H1 (cell line): Measurements from ENCODE around the gene KRTAP1-3. TPM values are rescaled to one million over a fixed set of nuclear protein-coding genes. Genes with fewer than 3 reads are reported as not detected.

Source experiments
- CTCF ChIA-PET: fragments of 300-600 bp; sonication (Branson Sonifier 250); formaldehyde crosslinking; loops from one replicate; lab custom pipeline; 2021; ENCODE audit not compliant: partially characterized antibody; lab: Charles Lee
- POLR2A ChIA-PET: fragments of 300-600 bp; sonication (Branson Sonifier 250); formaldehyde crosslinking; loops from one replicate; lab custom pipeline; 2021; ENCODE audit warnings: inconsistent platforms; ENCODE audit not compliant: partially characterized antibody; lab: Charles Lee
- DNase-seq, 2 experiments: peaks; one replicate each; pipeline versions ENCODE4 v3.0.0 to v3.0.0-alpha.2; 2010 to 2022; ENCODE audit warnings: low spot score in 2 of 2, low read depth in 1 of 2, mixed read lengths in 1 of 2
- FAIRE-seq: peaks from 2 replicates; lab custom pipeline; 2011; peaks lifted over from hg19 to GRCh38; lab: Jason Lieb, UNC
- H2AFZ ChIP-seq: 2 replicates; pipeline ENCODE4 v1.8.1; 2012; ENCODE audit warnings: low read length, inconsistent platforms
- H2AK5ac ChIP-seq: 2 replicates; pipeline ENCODE4 v1.6.1; 2013; ENCODE audit warnings: low read depth, low read length
- H2BK120ac ChIP-seq: replicated peaks from 2 replicates; pipeline ENCODE3; 2013; ENCODE audit warnings: low read depth, low read length, inconsistent platforms
- H2BK12ac ChIP-seq: 2 replicates; pipeline ENCODE4 v1.6.1; 2013; ENCODE audit warnings: low read depth, low read length
- H2BK15ac ChIP-seq: 2 replicates; pipeline ENCODE4 v1.6.1; 2013; ENCODE audit warnings: low read length
- H2BK20ac ChIP-seq: 2 replicates; pipeline ENCODE4 v1.6.1; 2013; ENCODE audit warnings: low read length
- H2BK5ac ChIP-seq: 2 replicates; pipeline ENCODE4 v1.6.1; 2013; ENCODE audit warnings: low read depth, low read length
- H3K14ac ChIP-seq: 2 replicates; pipeline ENCODE4 v1.6.1; 2013; ENCODE audit warnings: inconsistent platforms; ENCODE audit not compliant: insufficient read length
- H3K18ac ChIP-seq: 2 replicates; pipeline ENCODE4 v1.6.1; 2013; ENCODE audit warnings: low read length; ENCODE audit errors: extremely low read depth
- H3K23ac ChIP-seq: 2 replicates; pipeline ENCODE4 v1.6.1; 2013; ENCODE audit warnings: inconsistent platforms; ENCODE audit not compliant: insufficient read length
- H3K23me2 ChIP-seq: 2 replicates; pipeline ENCODE4 v1.6.1; 2013; ENCODE audit warnings: low read depth, low read length
- H3K27ac ChIP-seq: 2 replicates; pipeline ENCODE4 v1.6.1; 2011; ENCODE audit warnings: low read depth, low read length, inconsistent platforms
- H3K27me3 ChIP-seq, 4 experiments: replicated peaks in 1 of 4; 1 replicate in 1 of 4; 2 replicates in 3 of 4; pipeline versions ENCODE4 v1.6.1 to v1.8.1; 2011 to 2013; ENCODE audit warnings: low read length in 3 of 4, mild to moderate bottlenecking in 3 of 4, inconsistent platforms in 2 of 4, mixed read lengths in 2 of 4, moderate library complexity in 1 of 4; ENCODE audit not compliant: control insufficient read depth in 3 of 4, insufficient read depth in 3 of 4; ENCODE audit errors: extremely low read depth in 1 of 4
- H3K36me3 ChIP-seq, 4 experiments: 2 replicates each; pipeline versions ENCODE4 v1.6.1 to v1.8.1; 2011 to 2013; ENCODE audit warnings: mild to moderate bottlenecking in 4 of 4, low read length in 3 of 4, moderate library complexity in 2 of 4, control low read depth in 1 of 4, inconsistent platforms in 1 of 4; ENCODE audit not compliant: insufficient read depth in 4 of 4, control insufficient read depth in 2 of 4
- H3K4ac ChIP-seq: replicated peaks from 2 replicates; pipeline ENCODE3; 2013; ENCODE audit warnings: low read length, low read depth, mixed read lengths, inconsistent platforms; ENCODE audit not compliant: insufficient read length
- H3K4me1 ChIP-seq, 4 experiments: replicated peaks in 1 of 4; 1 replicate in 1 of 4; 2 replicates in 3 of 4; pipeline versions ENCODE4 v1.6.1 to v1.8.1; 2011 to 2013; ENCODE audit warnings: low read length in 3 of 4, inconsistent platforms in 2 of 4, mixed read lengths in 1 of 4; ENCODE audit not compliant: insufficient read depth in 4 of 4, control insufficient read depth in 3 of 4
- H3K4me2 ChIP-seq, 2 experiments: 2 replicates each; pipeline versions ENCODE4 v1.6.1 to v1.8.1; 2011 to 2013; ENCODE audit warnings: low read depth in 2 of 2, low read length in 2 of 2, control low read depth in 1 of 2, inconsistent platforms in 1 of 2, mild to moderate bottlenecking in 1 of 2; ENCODE audit not compliant: insufficient read depth in 1 of 2
- H3K4me3 ChIP-seq, 4 experiments: fragments of 200-600, 300-600 bp in 1 of 4; sonication (generic), shearing (Covaris generic), sonication (Bioruptor Twin) in 1 of 4; 2 replicates each; pipeline versions ENCODE4 v1.5.1 to v1.8.1; 2011 to 2016; ENCODE audit warnings: low read length in 4 of 4, low read depth in 3 of 4, control low read depth in 2 of 4, inconsistent platforms in 2 of 4, mild to moderate bottlenecking in 2 of 4, mixed read lengths in 1 of 4, moderate library complexity in 1 of 4; ENCODE audit not compliant: insufficient read depth in 2 of 4; ENCODE audit errors: extremely low read depth in 1 of 4
- H3K56ac ChIP-seq: replicated peaks from 2 replicates; pipeline ENCODE3; 2013; ENCODE audit warnings: low read depth, mild to moderate bottlenecking, mixed read lengths, low read length, inconsistent platforms; ENCODE audit not compliant: insufficient read length
- H3K79me1 ChIP-seq: 2 replicates; pipeline ENCODE4 v1.6.1; 2013; ENCODE audit warnings: low read depth, low read length, control low read depth
- H3K79me2 ChIP-seq, 2 experiments: 2 replicates each; pipeline versions ENCODE4 v1.6.1 to v1.8.1; 2012 to 2013; ENCODE audit warnings: low read length in 2 of 2, mild to moderate bottlenecking in 2 of 2, inconsistent platforms in 1 of 2; ENCODE audit not compliant: insufficient read depth in 2 of 2, control insufficient read depth in 1 of 2
- H3K9ac ChIP-seq, 4 experiments: replicated peaks in 1 of 4; 1 replicate in 1 of 4; 2 replicates in 3 of 4; pipeline versions ENCODE4 v1.6.1 to v1.8.1; 2011 to 2013; ENCODE audit warnings: low read depth in 3 of 4, low read length in 3 of 4, control low read depth in 2 of 4, mild to moderate bottlenecking in 2 of 4, moderate library complexity in 2 of 4, inconsistent platforms in 1 of 4; ENCODE audit errors: extremely low read depth in 1 of 4
- H3K9me3 ChIP-seq, 2 experiments: 2 replicates each; pipeline versions ENCODE4 v1.6.1 to v1.8.1; 2012 to 2013; ENCODE audit warnings: mild to moderate bottlenecking in 2 of 2, moderate library complexity in 2 of 2, control low read depth in 1 of 2, inconsistent platforms in 1 of 2, low read depth in 1 of 2, low read length in 1 of 2, mixed read lengths in 1 of 2; ENCODE audit not compliant: insufficient read depth in 2 of 2
- H4K20me1 ChIP-seq, 2 experiments: replicated peaks in 1 of 2; 2 replicates each; pipeline versions ENCODE3 to v1.8.1; 2011 to 2013; ENCODE audit warnings: inconsistent platforms in 2 of 2, low read length in 2 of 2, mild to moderate bottlenecking in 1 of 2; ENCODE audit not compliant: insufficient read depth in 2 of 2, control insufficient read depth in 1 of 2
- H4K5ac ChIP-seq: 2 replicates; pipeline ENCODE4 v1.6.1; 2013; ENCODE audit warnings: low read length, low read depth, mixed read lengths, inconsistent platforms; ENCODE audit not compliant: insufficient read length
- H4K8ac ChIP-seq: 2 replicates; pipeline ENCODE4 v1.8.0; 2013; ENCODE audit warnings: mild to moderate bottlenecking, moderate library complexity, low read length, inconsistent platforms; ENCODE audit not compliant: insufficient read depth; ENCODE audit errors: extremely low read depth
- H4K91ac ChIP-seq: replicated peaks from 2 replicates; pipeline ENCODE3; 2013; ENCODE audit warnings: low read length, mixed read lengths, inconsistent platforms; ENCODE audit not compliant: insufficient read length
- ASH2L ChIP-seq: fragments of 200-600, 300-600 bp; sonication (generic); IDR thresholded peaks from one replicate; pipeline ENCODE4 v1.7.1; 2017; ENCODE audit warnings: low read length
- ATF3 ChIP-seq: IDR thresholded peaks from 2 replicates; pipeline ENCODE4 v1.6.1; 2011; ENCODE audit warnings: low read depth, mild to moderate bottlenecking, low read length; ENCODE audit not compliant: insufficient read depth
- BACH1 ChIP-seq: IDR thresholded peaks from 2 replicates; pipeline ENCODE4 v1.6.1; 2012; ENCODE audit warnings: low read length, improper control_type of control experiment
- CBX5 ChIP-seq: fragments of 300-800, 300-1000 bp; sonication (generic); IDR thresholded peaks from 2 replicates; pipeline ENCODE4 v1.7.1; 2016; ENCODE audit warnings: antibody characterized with exemption, low read length, low read depth
- CBX8 ChIP-seq: fragments of 300-800, 300-1000 bp; sonication (generic); IDR thresholded peaks from 2 replicates; pipeline ENCODE4 v1.7.1; 2016; ENCODE audit warnings: low read depth, low read length, borderline replicate concordance
- CHD2 ChIP-seq: IDR thresholded peaks from 2 replicates; pipeline ENCODE4 v1.6.1; 2012; ENCODE audit warnings: low read length, improper control_type of control experiment
- SIN3A ChIP-seq, 2 experiments: IDR thresholded peaks in 1 of 2; conservative IDR thresholded peaks in 1 of 2; 2 replicates each; pipeline ENCODE4 v1.6.1; 2011 to 2012; ENCODE audit warnings: low read length in 2 of 2, improper control_type of control experiment in 1 of 2, low read depth in 1 of 2, mild to moderate bottlenecking in 1 of 2
- SP4 ChIP-seq: IDR thresholded peaks from 2 replicates; pipeline ENCODE4 v1.6.1; 2012; ENCODE audit warnings: low read length, inconsistent platforms
- TAF1 ChIP-seq: IDR thresholded peaks from 2 replicates; pipeline ENCODE4 v1.6.1; 2011; ENCODE audit warnings: mild to moderate bottlenecking, low read depth, low read length
- USF2 ChIP-seq: IDR thresholded peaks from 2 replicates; pipeline ENCODE4 v1.6.1; 2011; ENCODE audit warnings: low read length, improper control_type of control experiment
- WGBS, 2 experiments: shearing (Covaris generic) in 1 of 2; methylation state at CpG; one replicate each; pipeline versions ENCODE4 v1.1.6 to v1.1.7; 2013 to 2015; ENCODE audit warnings: low lambda C conversion rate in 2 of 2, mixed read lengths in 2 of 2, inconsistent platforms in 1 of 2, low coverage in 1 of 2, missing lambda C conversion rate in 1 of 2; ENCODE audit not compliant: insufficient replicate concordance in 2 of 2, insufficient coverage in 1 of 2, insufficient read length in 1 of 2; ENCODE audit errors: extremely low coverage in 1 of 2, missing lambda C conversion rate in 1 of 2; 5-methylcytosine and 5-hydroxymethylcytosine counted together
- polyA plus RNA-seq, 7 experiments: library from polyadenylated mRNA; depleted of rRNA in 3 of 7; stranded (reverse) in 5 of 7; unstranded in 2 of 7; fragments of >200 nt in 5 of 7; fragments of 200-250 nt in 2 of 7; gene quantifications; 1 replicate in 5 of 7; 2 replicates in 1 of 7; 4 replicates in 1 of 7; pipeline versions ENCODE4 v1.2.1 to v1.2.3, GENCODE V29; 2011 to 2013; ENCODE audit warnings: missing spikeins in 2 of 7, mixed read lengths in 2 of 7
- total RNA-seq: library from RNA; stranded (reverse); fragmentation: NEBNext Ultra II Directional; extraction: Animal tissue kit (Norgen Biotek cat#: 25700); gene quantifications from 2 replicates; pipeline ENCODE4 v1.2.1, GENCODE V29; 2021

Gene KRTAP1-3
- total and polyA plus RNA-seq, 2 of the 8 experiments (the other 6 are each of a cell fraction or from before 2014, with no cell fraction given), result not detected

GRCh38 chr17:41069031-41069430 lies 34.4 kb upstream of the KRTAP1-3 start:
- Histone ChIP-seq H3K79me1 (no peaks in the 10 kb centered on the region), H2BK12ac (no peak overlapping the region), H2BK15ac (no peak overlapping the region), H3K23ac (no peak overlapping the region), H3K23me2 (no peaks in the 10 kb centered on the region), H3K4me1 (no peaks in the 10 kb centered on the region), H3K36me3 (no peaks in the 10 kb centered on the region), H2BK5ac (no peak overlapping the region), H2AK5ac (no peak overlapping the region), H2AFZ (no peak overlapping the region), H3K4me3 (no peak overlapping the region), H3K27ac (no peak overlapping the region), H3K79me2 (no peaks in the 10 kb centered on the region), H3K14ac (no peak overlapping the region), H3K4me2 (no peak overlapping the region), H3K56ac (no peak overlapping the region), H3K9me3 (no peaks in the 10 kb centered on the region), H3K27me3 (no peaks in the 10 kb centered on the region), H2BK120ac (no peak overlapping the region), H3K9ac (no peak overlapping the region), H3K4ac (no peak overlapping the region), H4K20me1 (no peaks in the 10 kb centered on the region), H4K5ac (no peak overlapping the region), H4K91ac (no peak overlapping the region), H2BK20ac (no peak overlapping the region), H4K8ac (no peak overlapping the region), H3K18ac (no peak overlapping the region)
- 82% methylated on average over 3 of the region's 3 CpGs; no CpG with 5 or more reads in 1 of the 2 experiments for WGBS, 2 experiments
- ChIA-PET CTCF (no interaction called here), POLR2A (no interaction called here)
- no peak for FAIRE-seq
- no peak for DNase-seq
- TF ChIP-seq TAF1 (no peak), CBX8 (no peak), USF2 (no peak), SP4 (no peak), ATF3 (no peak), SIN3A (conservative IDR thresholded peaks at IDR 0.05 in 1 of 2, IDR thresholded peaks at IDR 0.05 in 1 of 2; ENCODE audit: low read depth in 1 of 2, low read length in 2 of 2) (no peak), ASH2L (no peak), CBX5 (no peak), CHD2 (no peak), BACH1 (no peak)
- TF ChIP-seq, all 59 proteins: peak for 0
